Loucy (cell line): ENCODE results near the gene COL12A1.

ENCODE experiments used
- CTCF ChIP-seq: fragments of 200-600 bp; sonication (generic); conservative IDR thresholded peaks from 2 replicates; pipeline ENCODE4 v1.5.1; 2014; ENCODE audit warnings: mild to moderate bottlenecking, antibody characterized with exemption, low read length
- EZH2phosphoT487 ChIP-seq: fragments of 200-600 bp; IDR thresholded peaks from 2 replicates; pipeline ENCODE4 v1.6.1; 2018; ENCODE audit warnings: antibody characterized with exemption, mild to moderate bottlenecking, moderate library complexity, borderline replicate concordance

- TF ChIP-seq CTCF (no peak), EZH2phosphoT487 (no peak)
Measured at GRCh38 chr6:75128878-75129570, 76.8 kb downstream of the COL12A1 start.
